Type B pancreatic cell (in vitro differentiated cells): Measurements from ENCODE around the gene RNF126. TPM values are rescaled to one million over a fixed set of nuclear protein-coding genes. Genes with fewer than 3 reads are reported as not detected.
"Not testable (repeated sequence)": the region's sequence is repeated elsewhere in the genome, so short reads cannot be mapped to it uniquely, and the experiment has no call there.

Experiments used
- DNase-seq: peaks from one replicate; pipeline ENCODE4 v3.0.0; 2021; ENCODE audit warnings: mixed read lengths; ENCODE audit not compliant: unreplicated experiment; ENCODE audit errors: extremely low spot score
- H3K27ac Mint-ChIP-seq: 2 replicates; pipeline ENCODE4 v1.8.0; 2021; ENCODE audit warnings: mild to moderate bottlenecking, mixed read lengths
- H3K27me3 Mint-ChIP-seq: 2 replicates; pipeline ENCODE4 v1.8.0; 2021; ENCODE audit warnings: mixed read lengths
- H3K36me3 Mint-ChIP-seq: 2 replicates; pipeline ENCODE4 v1.8.0; 2021; ENCODE audit warnings: mixed read lengths
- H3K4me1 Mint-ChIP-seq: one replicate; pipeline ENCODE4 v1.8.0; 2021; ENCODE audit warnings: mixed read lengths; ENCODE audit not compliant: unreplicated experiment
- H3K4me3 Mint-ChIP-seq: 2 replicates; pipeline ENCODE4 v1.8.0; 2021; ENCODE audit warnings: mild to moderate bottlenecking, mixed read lengths
- H3K9me3 Mint-ChIP-seq: 2 replicates; pipeline ENCODE4 v1.8.0; 2021; ENCODE audit warnings: mixed read lengths
- CTCF ChIP-seq: fragments of 200-600 bp; sonication (generic); conservative IDR thresholded peaks from 2 replicates; pipeline ENCODE4 v1.5.0; 2021; ENCODE audit warnings: antibody characterized with exemption, mild to moderate bottlenecking
- total RNA-seq: library from RNA; stranded (reverse); gene quantifications from 2 replicates; pipeline ENCODE4 v1.2.1, GENCODE V29; 2021; ENCODE audit warnings: low replicate concordance

Gene RNF126
- total RNA-seq, 1 donor from 2014 or later = 38.1 TPM

- no peak for DNase-seq
Observed at GRCh38 chr19:676339-677105, 13.5 kb upstream of the RNF126 start, which contains the start of gene FSTL3. Gene FSTL3 (plus strand): TSS chr19:676392. CDS start chr19:676424, 32 bp downstream.

GRCh38 chr19:676007-676338 is 13.0 kb upstream of the RNF126 start:
- Mint-ChIP-seq H3K9me3 (no peaks in the 10 kb centered on the region), H3K4me1 (peaks cover 7% of the 10 kb centered on the region), H3K36me3 (no peaks in the 10 kb centered on the region), H3K4me3 (peak overlapping the region; percentile 36), H3K27ac (no peak overlapping the region), H3K27me3 (peaks cover 6% of the 10 kb centered on the region)
- no peak for TF ChIP-seq CTCF
- no peak for DNase-seq

More at GRCh38 chr19:676339-677105, 13.5 kb upstream of the RNF126 start, which contains the start of gene FSTL3:
- no peaks in the 10 kb centered on the region for H3K9me3 Mint-ChIP-seq
- peak within 1 kb of the TSS; percentile 87 for H3K27ac Mint-ChIP-seq
- peak within 1 kb of the TSS; percentile 85 for H3K4me3 Mint-ChIP-seq
- TF ChIP-seq CTCF = no peak
- peaks cover 6% of the 10 kb centered on the region for H3K27me3 Mint-ChIP-seq
- no peaks in the 10 kb centered on the region for H3K36me3 Mint-ChIP-seq
- peaks cover 7% of the 10 kb centered on the region for H3K4me1 Mint-ChIP-seq

GRCh38 chr19:674282-675151 is 11.5 kb upstream of the RNF126 start:
- Mint-ChIP-seq H3K4me3 (peak overlapping the region; percentile 85), H3K27ac (peak overlapping the region; percentile 87), H3K27me3 (peaks cover 6% of the 10 kb centered on the region)

GRCh38 chr19:670609-671075 is 7.6 kb upstream of the RNF126 start:
- H3K27ac Mint-ChIP-seq = no peak overlapping the region
- TF ChIP-seq CTCF = peak; percentile 54
- no peak for DNase-seq
- H3K9me3 Mint-ChIP-seq = no peaks in the 10 kb centered on the region
- H3K27me3 Mint-ChIP-seq = peaks cover 6% of the 10 kb centered on the region
- peaks cover 7% of the 10 kb centered on the region for H3K4me1 Mint-ChIP-seq
- no peaks in the 10 kb centered on the region for H3K36me3 Mint-ChIP-seq
- no peak overlapping the region for H3K4me3 Mint-ChIP-seq

More at GRCh38 chr19:674282-675151, 11.5 kb upstream of the RNF126 start:
- peak; percentile 69 for DNase-seq
- Mint-ChIP-seq H3K36me3 (no peaks in the 10 kb centered on the region), H3K9me3 (no peaks in the 10 kb centered on the region), H3K4me1 (peaks cover 7% of the 10 kb centered on the region)
- no peak for TF ChIP-seq CTCF

- not testable (repeated sequence) for DNase-seq, H3K4me1 Mint-ChIP-seq, H3K9me3 Mint-ChIP-seq, H3K27ac Mint-ChIP-seq, H3K36me3 Mint-ChIP-seq, H3K4me3 Mint-ChIP-seq, H3K27me3 Mint-ChIP-seq
Observed at GRCh38 chr19:668675-669434, 5.8 kb upstream of the RNF126 start.

GRCh38 chr19:666985-667573 is 4.1 kb upstream of the RNF126 start:
- not testable (repeated sequence) for H3K4me1 Mint-ChIP-seq, H3K36me3 Mint-ChIP-seq, H3K4me3 Mint-ChIP-seq, DNase-seq, H3K9me3 Mint-ChIP-seq, H3K27ac Mint-ChIP-seq, H3K27me3 Mint-ChIP-seq
